NCI-H2227 treated with DMSO at 0.1 percent for 48 hours (cell line): ENCODE measurements around the gene LTBP1.

Experiments used
- DNase-seq: peaks from one replicate; lab custom pipeline; 2025; lab: John Stamatoyannopoulos, UW

LTBP1 gene

GRCh38 chr2:33116799-33117198 lies 170.0 kb downstream of the LTBP1 start:
- DNase-seq: peak; percentile 89

GRCh38 chr2:33118651-33119050 lies 171.9 kb downstream of the LTBP1 start:
- DNase-seq: no peak

GRCh38 chr2:33121416-33121815 lies 174.7 kb downstream of the LTBP1 start:
- no peak for DNase-seq

- DNase-seq: no peak
These were observed 175.2 kb downstream of the LTBP1 start for GRCh38 chr2:33121925-33122324.

- no peak for DNase-seq
These were observed 176.0 kb downstream of the LTBP1 start for GRCh38 chr2:33122726-33123125.

DNA sequence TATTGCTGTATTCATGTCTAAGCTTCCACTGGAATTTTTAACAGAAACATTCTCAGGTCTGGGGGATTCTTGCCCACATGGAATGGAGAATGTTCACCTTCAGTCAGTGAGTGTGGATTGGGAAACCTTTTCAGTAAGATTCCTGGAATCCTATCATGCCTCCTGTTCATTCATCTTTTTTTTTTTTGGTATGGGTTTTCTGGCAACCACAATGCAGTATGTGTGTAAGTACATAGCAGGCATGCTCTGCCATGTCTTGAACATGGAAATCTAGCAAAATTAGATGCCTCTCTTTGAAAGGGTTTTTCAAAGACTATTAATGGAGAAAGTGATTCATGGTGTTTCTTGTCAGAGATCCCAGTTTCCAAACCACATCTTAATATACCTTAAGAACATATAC lies 176.5 kb downstream of the LTBP1 start:
- DNase-seq: no peak

DNA sequence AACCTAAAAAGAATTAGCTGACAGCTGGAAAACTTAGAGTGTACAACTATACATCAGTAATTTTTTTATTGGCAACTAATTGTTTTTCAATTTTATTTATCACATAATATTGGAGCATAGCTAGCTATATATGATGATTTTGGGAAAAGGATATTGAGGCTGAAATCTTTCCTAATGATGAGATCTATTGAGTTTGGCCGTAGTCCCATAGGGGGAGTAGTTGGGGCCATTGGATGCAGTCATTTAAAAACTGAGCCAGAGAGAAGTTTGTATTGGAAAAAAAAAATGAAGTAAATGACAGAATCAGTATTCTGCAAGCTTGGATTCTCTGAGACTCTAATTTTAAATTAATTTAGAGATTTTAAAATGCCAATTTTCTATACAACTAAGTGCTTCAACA lies 179.8 kb downstream of the LTBP1 start:
- no peak for DNase-seq

- no peak for DNase-seq
These were observed 180.2 kb downstream of the LTBP1 start for GRCh38 chr2:33126958-33127357.

GRCh38 chr2:33129263-33130053 lies 182.7 kb downstream of the LTBP1 start:
- no peak for DNase-seq

- DNase-seq: no peak
These were observed 183.3 kb downstream of the LTBP1 start for GRCh38 chr2:33130054-33130447.

DNA sequence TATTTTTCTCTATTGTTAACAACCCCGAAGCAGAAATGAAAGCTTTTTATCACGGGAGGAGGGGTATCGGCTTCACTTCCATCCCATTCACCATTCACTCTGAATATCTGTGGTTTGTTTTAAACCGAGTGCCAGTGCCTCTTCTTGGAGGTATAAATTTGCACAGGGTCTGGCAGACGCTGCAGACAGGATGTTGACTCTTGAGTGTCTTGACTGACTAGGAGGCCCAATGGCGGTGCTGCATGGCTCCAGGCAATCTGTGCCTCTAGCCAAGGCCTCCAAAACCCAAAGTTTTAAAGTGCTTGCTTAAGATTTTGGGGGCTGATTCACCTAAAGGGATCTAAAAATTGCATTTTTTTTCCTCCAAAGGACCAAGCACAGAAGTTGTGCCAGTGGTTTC lies 183.8 kb downstream of the LTBP1 start:
- DNase-seq: no peak

DNA sequence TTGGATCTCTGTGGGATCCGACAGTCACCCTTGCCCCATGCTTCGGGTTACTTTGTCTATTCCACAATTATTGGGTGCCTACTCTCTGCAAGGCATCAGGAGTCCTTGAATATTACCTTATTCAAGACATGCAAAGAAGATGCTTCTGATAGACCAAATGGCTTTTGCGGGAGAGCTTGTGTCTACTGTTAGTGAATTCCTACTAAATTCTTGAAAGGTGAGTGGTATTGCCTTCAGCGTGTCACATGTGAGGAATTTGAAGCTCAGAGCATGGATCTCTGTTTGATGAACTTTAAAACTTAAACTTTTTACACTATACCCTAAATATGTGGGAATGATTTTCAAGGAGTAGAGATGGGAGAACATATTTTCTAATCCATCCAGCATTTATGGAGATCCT lies 184.4 kb downstream of the LTBP1 start:
- DNase-seq: no peak

DNA sequence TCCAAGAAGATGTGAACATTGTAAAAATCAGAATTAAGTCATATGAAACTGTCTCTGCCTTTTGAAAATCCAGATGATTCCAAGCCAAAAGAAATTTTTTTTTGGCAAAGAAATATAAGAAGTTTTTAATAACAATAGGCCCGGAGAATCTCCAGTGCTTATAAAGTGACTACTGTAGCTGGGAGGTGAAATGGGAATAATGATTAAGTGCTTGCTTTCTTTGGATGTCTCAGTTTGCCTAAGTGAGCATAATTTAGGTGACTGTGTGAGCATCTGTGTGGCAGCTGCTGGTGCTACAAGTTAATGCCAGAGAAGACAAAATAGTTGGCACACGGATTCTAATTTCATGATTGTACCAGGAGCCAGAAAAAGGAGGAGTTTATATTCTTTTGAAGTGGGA lies 185.0 kb downstream of the LTBP1 start:
- peak; percentile 14 for DNase-seq

DNA sequence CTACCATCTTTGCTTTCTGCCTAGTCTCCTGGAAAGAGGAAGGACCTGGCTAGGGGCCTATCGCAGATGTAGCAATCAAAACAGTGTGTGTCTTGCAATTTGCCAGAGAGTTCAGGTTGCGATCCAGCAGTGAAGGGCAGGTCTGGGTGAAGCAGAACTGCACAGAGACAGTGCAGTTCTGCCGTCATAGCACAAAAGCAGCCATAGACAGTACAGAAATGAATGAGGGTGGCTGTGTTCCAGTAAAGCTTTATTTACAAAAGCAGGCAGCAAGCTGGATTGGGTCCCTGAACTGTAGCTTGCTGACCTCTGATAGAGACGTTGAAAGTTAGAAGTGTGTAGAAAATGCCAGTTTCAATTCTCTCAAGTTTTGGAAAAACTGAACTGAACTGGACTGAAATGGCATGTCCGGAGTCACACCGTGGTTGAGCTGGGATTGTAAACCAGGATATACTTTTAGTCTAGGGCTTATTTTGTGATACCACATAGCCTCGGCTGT lies 186.8 kb downstream of the LTBP1 start:
- DNase-seq: no peak

- peak; percentile 58 for DNase-seq
These were observed 187.5 kb downstream of the LTBP1 start for GRCh38 chr2:33134086-33134771.

DNA sequence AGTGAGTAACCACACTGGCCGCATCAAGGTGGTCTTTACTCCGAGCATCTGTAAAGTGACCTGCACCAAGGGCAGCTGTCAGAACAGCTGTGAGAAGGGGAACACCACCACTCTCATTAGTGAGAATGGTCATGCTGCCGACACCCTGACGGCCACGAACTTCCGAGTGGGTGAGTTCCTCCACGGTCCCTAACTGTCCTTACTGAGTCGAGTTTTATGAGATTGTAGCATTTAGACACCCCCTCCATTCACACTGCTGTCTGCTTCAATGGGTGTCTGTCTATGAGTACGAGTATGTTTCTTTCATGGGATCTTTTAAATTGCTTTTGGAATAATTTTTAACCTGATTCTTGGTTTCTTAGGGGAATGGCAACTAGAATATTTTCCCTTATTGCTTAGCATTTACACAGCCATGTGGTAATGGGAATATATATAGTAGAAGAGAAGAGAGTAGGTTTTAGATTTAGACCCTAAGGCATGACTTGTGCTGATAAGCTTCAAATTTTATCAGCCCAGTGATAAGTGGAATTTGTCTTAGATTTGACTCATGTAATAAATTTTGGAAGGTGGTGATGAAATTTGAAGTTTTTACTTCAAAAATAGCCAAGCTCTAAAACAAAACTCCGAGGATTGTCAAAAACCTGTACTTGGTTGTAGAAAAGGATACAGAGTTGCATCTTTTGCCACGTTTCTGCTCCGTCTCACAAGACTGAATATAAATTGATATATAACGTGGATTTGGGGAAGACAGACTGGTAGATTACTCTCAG lies 188.2 kb downstream of the LTBP1 start:
- DNase-seq: no peak

- DNase-seq: no peak
These were observed 188.9 kb downstream of the LTBP1 start for GRCh38 chr2:33135645-33136044.

- DNase-seq: no peak
These were observed 189.3 kb downstream of the LTBP1 start for GRCh38 chr2:33136056-33136455.

DNA sequence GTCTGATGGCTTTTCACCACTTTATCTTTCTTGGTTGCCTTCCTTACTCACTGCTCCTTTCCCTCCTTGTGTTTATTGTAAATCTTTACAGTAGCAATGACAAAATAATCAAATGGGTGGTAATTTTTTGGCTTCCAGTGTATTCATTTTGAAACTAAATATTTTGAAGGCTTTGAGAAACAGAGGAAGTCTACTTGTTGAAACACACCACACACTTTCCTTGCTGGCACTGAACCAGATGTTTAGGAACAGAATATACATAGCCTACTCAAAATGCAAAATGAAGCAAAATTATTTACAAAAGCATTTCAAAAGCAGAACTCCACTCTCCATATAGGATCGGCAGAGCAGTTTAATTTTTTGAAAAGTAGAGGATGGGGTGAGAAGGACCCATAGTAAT lies 189.8 kb downstream of the LTBP1 start:
- DNase-seq: no peak

GRCh38 chr2:33137331-33137730 lies 190.6 kb downstream of the LTBP1 start:
- DNase-seq: no peak

DNA sequence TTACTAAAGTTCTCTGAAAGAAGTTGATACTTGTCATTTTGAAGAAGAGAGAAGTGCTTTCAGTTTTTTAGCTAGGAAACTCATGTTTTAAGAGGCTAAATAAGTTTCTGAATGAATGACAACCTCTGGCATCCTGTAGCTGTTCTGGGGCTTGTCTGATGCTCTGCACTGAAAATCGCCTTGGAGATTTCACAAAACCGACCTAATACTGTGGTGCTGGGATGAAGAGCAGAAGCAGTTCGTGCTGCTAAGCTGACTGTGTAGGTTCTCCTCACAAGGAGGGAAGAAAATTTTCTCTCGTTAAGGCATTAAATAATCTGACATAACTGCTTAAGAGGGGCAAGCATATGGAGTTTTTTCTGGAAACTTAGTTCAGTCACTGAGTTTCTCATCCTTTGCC lies 193.2 kb downstream of the LTBP1 start:
- DNase-seq: no peak

GRCh38 chr2:33141476-33141875 lies 194.7 kb downstream of the LTBP1 start:
- no peak for DNase-seq

DNA sequence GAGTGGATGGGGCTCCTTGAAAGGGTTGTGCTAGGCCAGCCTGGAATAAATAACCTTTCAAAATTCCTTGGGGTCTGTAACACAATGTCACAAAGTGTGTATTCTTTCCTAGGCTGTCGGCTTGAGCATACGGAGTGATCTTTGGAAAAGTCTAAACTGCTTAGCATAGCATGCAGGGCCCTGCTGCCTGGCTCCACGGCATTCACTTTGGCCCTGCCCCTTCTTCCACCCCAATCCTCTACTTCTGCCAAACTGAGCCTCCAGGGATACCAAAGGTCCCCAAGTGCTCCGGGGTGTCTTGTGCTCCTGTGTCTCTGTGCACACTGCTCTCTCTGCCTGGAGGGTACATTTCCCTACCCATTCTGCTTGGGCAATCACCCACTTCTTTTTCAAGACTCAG lies 196.1 kb downstream of the LTBP1 start:
- no peak for DNase-seq
